ENCODE data around the gene PGM5. TPM values are rescaled to one million over a fixed set of nuclear protein-coding genes. Genes with fewer than 3 reads are reported as not detected.

The PGM5 gene
- total RNA-seq, 1 experiment from 2014 or later: not detected

- DNase-seq (ENCODE audit: low spot score): no peak
Measured at GRCh38 chr9:68433531-68434110, 77.2 kb downstream of the PGM5 start.

GRCh38 chr9:68437785-68438184 is 81.4 kb downstream of the PGM5 start:
- DNase-seq (ENCODE audit: low spot score): no peak

- no peak for DNase-seq (ENCODE audit: low spot score)
Measured at GRCh38 chr9:68443624-68444023, 87.2 kb downstream of the PGM5 start.

GRCh38 chr9:68446836-68447235 is 90.4 kb downstream of the PGM5 start:
- DNase-seq (ENCODE audit: low spot score): no peak

- no peak for DNase-seq (ENCODE audit: low spot score)
Measured at GRCh38 chr9:68447611-68448010, 91.2 kb downstream of the PGM5 start.

- no peak for DNase-seq (ENCODE audit: low spot score)
Measured at GRCh38 chr9:68454579-68455334, 98.3 kb downstream of the PGM5 start.

- DNase-seq (ENCODE audit: low spot score): no peak
Measured at GRCh38 chr9:68455451-68455850, 99.0 kb downstream of the PGM5 start.

GRCh38 chr9:68457803-68458202 is 101.4 kb downstream of the PGM5 start:
- no peak for DNase-seq (ENCODE audit: low spot score)

GRCh38 chr9:68458918-68459317 is 102.5 kb downstream of the PGM5 start:
- no peak for DNase-seq (ENCODE audit: low spot score)

- no peak for DNase-seq (ENCODE audit: low spot score)
Measured at GRCh38 chr9:68462105-68462775, 105.8 kb downstream of the PGM5 start.

GRCh38 chr9:68470067-68470466 is 113.7 kb downstream of the PGM5 start:
- no peak for DNase-seq (ENCODE audit: low spot score)

- no peak for DNase-seq (ENCODE audit: low spot score)
Measured at GRCh38 chr9:68470634-68471033, 114.2 kb downstream of the PGM5 start.

- no peak for DNase-seq (ENCODE audit: low spot score)
Measured at GRCh38 chr9:68472119-68472518, 115.7 kb downstream of the PGM5 start.

GRCh38 chr9:68473790-68474189 is 117.4 kb downstream of the PGM5 start:
- DNase-seq (ENCODE audit: low spot score): no peak

- DNase-seq (ENCODE audit: low spot score): no peak
Measured at GRCh38 chr9:68476422-68476821, 120.0 kb downstream of the PGM5 start.

GRCh38 chr9:68476847-68477246 is 120.4 kb downstream of the PGM5 start:
- DNase-seq (ENCODE audit: low spot score): no peak

GRCh38 chr9:68480807-68481206 is 124.4 kb downstream of the PGM5 start:
- no peak for DNase-seq (ENCODE audit: low spot score)

- DNase-seq (ENCODE audit: low spot score): no peak
Measured at GRCh38 chr9:68482548-68482947, 126.1 kb downstream of the PGM5 start.

- DNase-seq (ENCODE audit: low spot score): no peak
Measured at GRCh38 chr9:68488126-68488525, 131.7 kb downstream of the PGM5 start.

GRCh38 chr9:68489646-68490045 is 133.2 kb downstream of the PGM5 start:
- DNase-seq (ENCODE audit: low spot score): no peak

- DNase-seq (ENCODE audit: low spot score): no peak
Measured at GRCh38 chr9:68492806-68493205, 136.4 kb downstream of the PGM5 start.

- no peak for DNase-seq (ENCODE audit: low spot score)
Measured at GRCh38 chr9:68493541-68493940, 137.1 kb downstream of the PGM5 start.

GRCh38 chr9:68493958-68494577 is 137.7 kb downstream of the PGM5 start:
- no peak for DNase-seq (ENCODE audit: low spot score)

Measured in A172 (cell line).